ENCODE results near the gene CRYBB1. TPM values are rescaled to one million over a fixed set of nuclear protein-coding genes. Genes with fewer than 3 reads are reported as not detected.

CRYBB1 gene
- total RNA-seq, 1 experiment from 2014 or later: not detected

- ATAC-seq: no peak
- H3K27me3 ChIP-seq (ENCODE audit: control insufficient read depth, insufficient read depth, low read length): no peaks in the 10 kb centered on the region
- in situ Hi-C loops (cut with HindIII; ENCODE audit: low pct_unique_long_range_greater_than_20kb, low sequenced_read_pairs): no loop called here
These were observed 50.2 kb downstream of the CRYBB1 start for GRCh38 chr22:26567610-26568009.

GRCh38 chr22:26566994-26567393 lies 50.8 kb downstream of the CRYBB1 start:
- TF ChIP-seq REST (IDR thresholded peaks at IDR 0.05; ENCODE audit: insufficient read depth in 1 of 2, low read depth in 2 of 2, low read length in 1 of 2): no peak
- no peak for TF ChIP-seq TCF7L2 (IDR thresholded peaks at IDR 0.05; ENCODE audit: low read depth, low read length)
- TF ChIP-seq POLR2AphosphoS5 (IDR thresholded peaks at IDR 0.05; ENCODE audit: low read depth, low read length): no peak
- TF ChIP-seq SIN3A (IDR thresholded peaks at IDR 0.05; ENCODE audit: borderline replicate concordance, insufficient read depth, low read depth, low read length): no peak
- no peak for TF ChIP-seq CTCF (IDR thresholded peaks at IDR 0.05)
- Histone ChIP-seq H3K9me3 (ENCODE audit: control insufficient read depth, insufficient read depth, low read depth, low read length) (no peaks in the 10 kb centered on the region), H3K36me3 (ENCODE audit: control insufficient read depth, insufficient read depth, low read length) (no peaks in the 10 kb centered on the region), H3K4me1 (ENCODE audit: control insufficient read depth, insufficient read depth, low read length) (no peaks in the 10 kb centered on the region; the same call in 1 of the 2 replicates), H3K27me3 (ENCODE audit: control insufficient read depth, insufficient read depth, low read length) (no peaks in the 10 kb centered on the region), H3K4me3 (ENCODE audit: low read depth in 2 of 2, low read length in 2 of 2) (no peak overlapping the region), H3K27ac (ENCODE audit: low read length) (no peak overlapping the region)
- ChIA-PET CTCF (no interaction called here), POLR2A (no interaction called here)
- DNase-seq (ENCODE audit: low read depth, low spot score) (no peak), ATAC-seq (no peak)
- in situ Hi-C loops (cut with HindIII; ENCODE audit: low pct_unique_long_range_greater_than_20kb, low sequenced_read_pairs) (no loop called here), intact Hi-C loops (cut with micrococcal nuclease; ENCODE audit: unreplicated experiment) (no loop called here)
- no TSS peak for BruUV-seq (replicated peaks)

More at GRCh38 chr22:26567610-26568009, 50.2 kb downstream of the CRYBB1 start:
- ChIA-PET POLR2A (no interaction called here), CTCF (no interaction called here)
- no peak overlapping the region for H3K4me3 ChIP-seq (ENCODE audit: low read depth in 2 of 2, low read length in 2 of 2)
- TF ChIP-seq REST (IDR thresholded peaks at IDR 0.05; ENCODE audit: insufficient read depth in 1 of 2, low read depth in 2 of 2, low read length in 1 of 2): no peak
- no peak for TF ChIP-seq TCF7L2 (IDR thresholded peaks at IDR 0.05; ENCODE audit: low read depth, low read length)
- no peak for TF ChIP-seq CTCF (IDR thresholded peaks at IDR 0.05)
- no peak for TF ChIP-seq POLR2AphosphoS5 (IDR thresholded peaks at IDR 0.05; ENCODE audit: low read depth, low read length)
- no peak for TF ChIP-seq SIN3A (IDR thresholded peaks at IDR 0.05; ENCODE audit: borderline replicate concordance, insufficient read depth, low read depth, low read length)
- no TSS peak for BruUV-seq (replicated peaks)
- no peak overlapping the region for H3K27ac ChIP-seq (ENCODE audit: low read length)
- H3K4me1 ChIP-seq (ENCODE audit: control insufficient read depth, insufficient read depth, low read length): no peaks in the 10 kb centered on the region; the same call in 1 of the 2 replicates
- intact Hi-C loops (cut with micrococcal nuclease; ENCODE audit: unreplicated experiment): no loop called here
- no peaks in the 10 kb centered on the region for H3K36me3 ChIP-seq (ENCODE audit: control insufficient read depth, insufficient read depth, low read length)
- DNase-seq (ENCODE audit: low read depth, low spot score): no peak
- H3K9me3 ChIP-seq (ENCODE audit: control insufficient read depth, insufficient read depth, low read depth, low read length): no peaks in the 10 kb centered on the region

Measured in Panc1 (cell line).